K562 (cell line): ENCODE results near the gene RUNDC1. TPM values are rescaled to one million over a fixed set of nuclear protein-coding genes. Genes with fewer than 3 reads are reported as not detected.

Experiments used
- CC2D1A ChIP-seq: fragments of 450-650 bp; IDR thresholded peaks from 2 replicates; pipeline ENCODE4 v1.6.1; 2017; ENCODE audit warnings: mild to moderate bottlenecking
- FOXA3 ChIP-seq, 2 experiments: fragments of 450-650 bp in 1 of 2; sonication (generic) in 1 of 2; formaldehyde crosslinking; IDR thresholded peaks in 1 of 2; conservative IDR thresholded peaks in 1 of 2; 2 replicates each; pipeline versions ENCODE4 v1.4.0 to v1.8.0; 2020 to 2022; ENCODE audit warnings: mild to moderate bottlenecking in 2 of 2, missing genetic modification reagents in 1 of 2
- RFX7 ChIP-seq: fragments of 250-450 bp; sonication (Bioruptor Pico); IDR thresholded peaks from 2 replicates; pipeline ENCODE4 v1.5.1; 2021; ENCODE audit warnings: mild to moderate bottlenecking
- TCFL5 ChIP-seq: fragments of 250-450 bp; sonication (Bioruptor Pico); conservative IDR thresholded peaks from 2 replicates; pipeline ENCODE4 v1.6.1; 2021; ENCODE audit warnings: mild to moderate bottlenecking, moderate library complexity, matching md5 sums
- THRAP3 ChIP-seq: fragments of 450-650 bp; IDR thresholded peaks from 2 replicates; pipeline ENCODE4 v1.6.1; 2016; ENCODE audit warnings: mild to moderate bottlenecking, inconsistent platforms, borderline replicate concordance
- ZBED1 ChIP-seq: IDR thresholded peaks from 2 replicates; pipeline ENCODE4 v1.6.1; 2014
- ZBTB9 ChIP-seq: fragments of 450-650 bp; formaldehyde crosslinking; IDR thresholded peaks from 2 replicates; pipeline ENCODE4 v1.4.0; 2020; ENCODE audit warnings: mild to moderate bottlenecking, moderate library complexity
- ZNF407 ChIP-seq: fragments of 450-650 bp; IDR thresholded peaks from 2 replicates; pipeline ENCODE4 v1.6.1; 2016; ENCODE audit warnings: low read depth
- ZNF408 ChIP-seq: fragments of 250-450 bp; sonication (Bioruptor Pico); IDR thresholded peaks from 2 replicates; pipeline ENCODE4 v1.4.0; 2020; ENCODE audit warnings: low read depth, mild to moderate bottlenecking, moderate library complexity
- polyA plus RNA-seq, 8 experiments: library from polyadenylated mRNA; depleted of rRNA in 4 of 8; stranded (reverse) in 5 of 8; unstranded in 3 of 8; fragments of >200 nt; fragmentation: Nextera tagmentation in 2 of 8; fragmentation: Illumina TruSeq in 1 of 8; extraction: Ambion mirVana in 2 of 8; extraction: Trizol in 1 of 8; gene quantifications; 2 replicates each; pipeline versions ENCODE4 v1.2.1 to v1.2.3, GENCODE V29; 2011 to 2014; ENCODE audit warnings: inconsistent platforms in 1 of 8, missing spikeins in 1 of 8
- total RNA-seq, 7 experiments: library from RNA; depleted of rRNA in 6 of 7; stranded (reverse); fragments of >200 nt in 6 of 7; fragmentation: Illumina TruSeq in 2 of 7; extraction: Trizol in 2 of 7; gene quantifications; 2 replicates each; pipeline versions ENCODE4 v1.2.1 to v1.2.3, GENCODE V29; 2011 to 2021; ENCODE audit warnings: low replicate concordance in 1 of 7

RUNDC1 gene
- total and polyA plus RNA-seq, 9 of the 15 experiments (the other 6 are each of a cell fraction or from before 2014, with no cell fraction given): 3.4 to 12.6 (median 9.4) TPM

DNA sequence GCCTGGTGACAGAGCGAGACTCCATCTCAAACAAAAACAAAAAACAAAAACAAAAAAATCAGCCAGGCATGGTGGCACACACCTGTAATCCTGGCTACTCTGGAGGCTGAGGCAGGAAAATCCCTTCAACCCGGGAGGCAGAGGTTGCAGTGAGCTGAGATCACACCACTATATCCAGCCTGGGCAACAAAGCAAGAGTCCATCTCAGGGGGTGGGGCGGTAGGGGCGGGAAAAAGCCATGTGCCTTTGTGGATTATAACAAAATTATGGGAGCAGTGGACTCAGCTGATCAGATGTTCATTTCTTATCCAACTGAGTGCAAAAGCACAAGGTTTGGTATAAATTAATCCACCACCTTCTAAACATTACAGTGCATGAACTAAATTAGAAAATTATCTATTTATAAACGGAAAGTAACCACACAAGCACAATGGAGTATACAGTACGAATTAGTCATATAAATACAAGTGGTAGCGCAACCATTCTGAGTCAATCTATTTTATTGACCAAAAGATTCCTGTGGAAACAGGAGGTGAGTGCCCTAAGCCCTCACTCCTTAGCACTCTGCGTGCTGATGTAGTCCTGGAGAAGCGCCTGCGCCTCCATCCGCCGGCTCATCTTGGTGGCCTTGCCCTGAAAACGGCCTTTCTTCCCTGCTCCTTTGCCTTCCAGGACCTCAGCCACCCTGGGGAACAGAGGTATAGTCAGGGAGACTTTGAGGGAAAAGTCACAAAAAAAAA is 30.2 kb upstream of the RUNDC1 start (continued):
- TF ChIP-seq ZNF407: no peak
- no peak for TF ChIP-seq THRAP3
- TF ChIP-seq RFX7: no peak
- no peak for TF ChIP-seq ZNF408
- TF ChIP-seq FOXA3 (CRISPR knock-in tag; conservative IDR thresholded peaks at IDR 0.05 in 1 of 2, IDR thresholded peaks at IDR 0.05 in 1 of 2): no peak
- no peak for TF ChIP-seq ZBED1
- no peak for TF ChIP-seq ZBTB9 (CRISPR knock-in tag)
- no peak for TF ChIP-seq TCFL5 (CRISPR knock-in tag)
- no peak for TF ChIP-seq CC2D1A
